ENCODE data around the gene ATAD5. TPM values are rescaled to one million over a fixed set of nuclear protein-coding genes. Genes with fewer than 3 reads are reported as not detected.
"Not testable (repeated sequence)": the region's sequence is repeated elsewhere in the genome, so short reads cannot be mapped to it uniquely, and the experiment has no call there.

The ATAD5 gene
- total RNA-seq, 1 experiment from 2014 or later, result 4.2 TPM

- no peaks in the 10 kb centered on the region for H3K9me2 ChIP-seq (replicated peaks; ENCODE audit: low read length)
- H3K27me3 ChIP-seq (ENCODE audit: low read length), result no peaks in the 10 kb centered on the region
- DNase-seq (no peak), ATAC-seq (no peak)
- no peaks in the 10 kb centered on the region for H3K79me2 ChIP-seq (ENCODE audit: low read length)
- H4K20me1 ChIP-seq (ENCODE audit: low read length), result no peaks in the 10 kb centered on the region
- no peaks in the 10 kb centered on the region for H3K4me1 ChIP-seq (ENCODE audit: insufficient read depth, low read length)
- no peak overlapping the region for H3K4me2 ChIP-seq (ENCODE audit: low read length)
- CTCF ChIA-PET, result no interaction called here
- H3K36me3 ChIP-seq (ENCODE audit: low read depth, low read length), result no peaks in the 10 kb centered on the region
- POLR2A ChIA-PET (ENCODE audit: unreplicated experiment), result no interaction called here
- intact Hi-C loops (cut with micrococcal nuclease), result no loop called here
- no peak overlapping the region for H3K9ac ChIP-seq (ENCODE audit: low read length)
- no peak overlapping the region for H3K27ac ChIP-seq (ENCODE audit: low read length)
- H3F3A ChIP-seq (ENCODE audit: low read length, unreplicated experiment), result no peaks in the 10 kb centered on the region
- no TSS peak for BruUV-seq (replicated peaks)
- TF ChIP-seq EZH2phosphoT487 (IDR thresholded peaks at IDR 0.05; ENCODE audit: borderline replicate concordance, low read length) (no peak), EZH2 (IDR thresholded peaks at IDR 0.05; ENCODE audit: low read length, unreplicated experiment) (no peak)
- TF ChIP-seq, protein P1, sequence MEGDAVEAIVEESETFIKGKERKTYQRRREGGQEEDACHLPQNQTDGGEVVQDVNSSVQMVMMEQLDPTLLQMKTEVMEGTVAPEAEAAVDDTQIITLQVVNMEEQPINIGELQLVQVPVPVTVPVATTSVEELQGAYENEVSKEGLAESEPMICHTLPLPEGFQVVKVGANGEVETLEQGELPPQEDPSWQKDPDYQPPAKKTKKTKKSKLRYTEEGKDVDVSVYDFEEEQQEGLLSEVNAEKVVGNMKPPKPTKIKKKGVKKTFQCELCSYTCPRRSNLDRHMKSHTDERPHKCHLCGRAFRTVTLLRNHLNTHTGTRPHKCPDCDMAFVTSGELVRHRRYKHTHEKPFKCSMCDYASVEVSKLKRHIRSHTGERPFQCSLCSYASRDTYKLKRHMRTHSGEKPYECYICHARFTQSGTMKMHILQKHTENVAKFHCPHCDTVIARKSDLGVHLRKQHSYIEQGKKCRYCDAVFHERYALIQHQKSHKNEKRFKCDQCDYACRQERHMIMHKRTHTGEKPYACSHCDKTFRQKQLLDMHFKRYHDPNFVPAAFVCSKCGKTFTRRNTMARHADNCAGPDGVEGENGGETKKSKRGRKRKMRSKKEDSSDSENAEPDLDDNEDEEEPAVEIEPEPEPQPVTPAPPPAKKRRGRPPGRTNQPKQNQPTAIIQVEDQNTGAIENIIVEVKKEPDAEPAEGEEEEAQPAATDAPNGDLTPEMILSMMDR (conservative IDR thresholded peaks at IDR 0.05; ENCODE audit: low read depth, low read length), result no peak
- H3K4me3 ChIP-seq (ENCODE audit: low read length), result no peak overlapping the region
- H2AFZ ChIP-seq (ENCODE audit: low read length), result no peak overlapping the region
- H3K9me3 ChIP-seq (ENCODE audit: low read length), result no peaks in the 10 kb centered on the region
These were observed 98.7 kb downstream of the ATAD5 start for GRCh38 chr17:30930495-30930894.

DNA sequence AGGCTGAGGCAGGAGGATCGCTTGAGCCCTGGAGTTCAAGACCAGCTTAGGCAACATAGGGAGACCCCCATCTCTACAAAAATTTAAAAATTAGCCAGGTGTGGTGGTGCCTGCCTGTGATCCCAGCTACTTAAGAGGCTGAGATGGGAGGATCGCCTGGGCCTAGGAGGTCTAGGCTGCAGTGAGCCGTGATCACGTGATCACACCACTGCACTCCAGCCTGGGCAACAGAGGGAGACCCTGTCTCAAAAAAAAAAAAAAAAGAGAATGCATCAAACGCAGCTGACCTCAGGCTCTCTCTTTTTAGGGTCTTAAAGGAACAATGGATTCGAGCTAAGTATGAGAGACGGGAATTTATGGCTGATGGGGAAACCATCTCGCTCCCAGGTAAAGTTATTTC lies 99.8 kb downstream of the ATAD5 start:
- ATAC-seq; BruUV-seq (replicated peaks); H3K4me3 ChIP-seq (ENCODE audit: low read length); H3K9me2 ChIP-seq (replicated peaks; ENCODE audit: low read length); H3K9ac ChIP-seq (ENCODE audit: low read length); H4K20me1 ChIP-seq (ENCODE audit: low read length); DNase-seq; H3F3A ChIP-seq (ENCODE audit: low read length, unreplicated experiment); H3K27ac ChIP-seq (ENCODE audit: low read length); CTCF ChIA-PET; H3K4me1 ChIP-seq (ENCODE audit: insufficient read depth, low read length); intact Hi-C loops (cut with micrococcal nuclease); H3K36me3 ChIP-seq (ENCODE audit: low read depth, low read length); H3K27me3 ChIP-seq (ENCODE audit: low read length); H2AFZ ChIP-seq (ENCODE audit: low read length); POLR2A ChIA-PET (ENCODE audit: unreplicated experiment); H3K9me3 ChIP-seq (ENCODE audit: low read length); H3K4me2 ChIP-seq (ENCODE audit: low read length); H3K79me2 ChIP-seq (ENCODE audit: low read length): not testable (repeated sequence)

DNA sequence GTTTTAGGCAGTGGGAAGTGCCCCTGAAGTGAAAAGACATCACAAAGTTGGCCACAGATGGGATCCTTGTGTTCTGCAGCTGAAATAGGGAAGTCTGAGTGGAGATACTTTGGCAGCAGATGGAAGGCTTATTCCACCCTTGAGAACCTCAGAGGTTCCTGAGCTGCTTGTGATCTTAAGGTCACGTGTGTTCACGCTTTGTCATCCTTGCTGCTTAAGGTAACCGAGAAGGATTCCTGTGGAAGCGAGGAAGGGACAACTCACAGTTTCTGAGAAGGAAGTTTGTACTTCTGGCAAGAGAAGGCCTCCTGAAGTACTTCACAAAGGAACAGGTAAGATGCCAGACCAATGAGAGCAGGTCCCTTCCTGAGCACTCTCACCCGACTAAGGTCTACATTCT lies 102.2 kb downstream of the ATAD5 start:
- H3K4me3 ChIP-seq (ENCODE audit: low read length), result no peak overlapping the region
- no peaks in the 10 kb centered on the region for H4K20me1 ChIP-seq (ENCODE audit: low read length)
- POLR2A ChIA-PET (ENCODE audit: unreplicated experiment), result no interaction called here
- no peak overlapping the region for H3K27ac ChIP-seq (ENCODE audit: low read length)
- no peaks in the 10 kb centered on the region for H3F3A ChIP-seq (ENCODE audit: low read length, unreplicated experiment)
- no peak overlapping the region for H3K4me2 ChIP-seq (ENCODE audit: low read length)
- TF ChIP-seq, protein P1 (conservative IDR thresholded peaks at IDR 0.05; ENCODE audit: low read depth, low read length), result no peak
- TF ChIP-seq EZH2phosphoT487 (IDR thresholded peaks at IDR 0.05; ENCODE audit: borderline replicate concordance, low read length) (no peak), EZH2 (IDR thresholded peaks at IDR 0.05; ENCODE audit: low read length, unreplicated experiment) (no peak)
- DNase-seq, result no peak
- H3K36me3 ChIP-seq (ENCODE audit: low read depth, low read length), result no peaks in the 10 kb centered on the region
- intact Hi-C loops (cut with micrococcal nuclease), result no loop called here
- no peak overlapping the region for H2AFZ ChIP-seq (ENCODE audit: low read length)
- H3K79me2 ChIP-seq (ENCODE audit: low read length), result no peaks in the 10 kb centered on the region
- no peak for ATAC-seq
- no peaks in the 10 kb centered on the region for H3K27me3 ChIP-seq (ENCODE audit: low read length)
- H3K9me3 ChIP-seq (ENCODE audit: low read length), result no peaks in the 10 kb centered on the region
- no TSS peak for BruUV-seq (replicated peaks)
- H3K9me2 ChIP-seq (replicated peaks; ENCODE audit: low read length), result no peaks in the 10 kb centered on the region
- H3K9ac ChIP-seq (ENCODE audit: low read length), result no peak overlapping the region
- H3K4me1 ChIP-seq (ENCODE audit: insufficient read depth, low read length), result no peaks in the 10 kb centered on the region
- CTCF ChIA-PET, result interaction anchor here (0.5 kb wide), 1 partner anchor 1075 kb away, joined by 3 read pairs; no protein-coding TSS in a partner anchor
